ENCODE measurements around the gene SLC10A1.

Gene SLC10A1

DNA sequence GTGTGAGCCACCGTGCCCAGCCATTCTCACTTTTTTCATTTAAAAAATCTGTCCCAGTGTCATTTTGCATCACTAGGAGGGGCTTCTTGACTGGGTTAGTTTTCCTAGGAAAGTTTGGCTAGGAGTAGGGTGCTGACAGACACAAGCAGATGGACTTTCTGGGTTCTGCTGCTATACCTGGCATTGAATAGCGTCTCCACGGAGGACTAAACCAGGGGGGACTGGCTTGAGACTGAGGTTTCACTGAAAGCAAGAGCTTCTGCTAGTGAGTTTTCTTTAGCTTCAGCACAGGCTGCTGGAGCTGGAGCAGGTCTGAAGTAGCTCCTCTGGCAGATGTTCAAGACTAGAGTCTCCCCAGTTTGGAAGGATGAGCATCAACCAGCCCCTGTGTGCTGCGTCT lies 1.4 kb downstream of the SLC10A1 start:
- Histone ChIP-seq H3K4me2 (ENCODE audit: low read depth, low read length, poor library complexity, severe bottlenecking) (no peak overlapping the region), H3K79me2 (ENCODE audit: insufficient read depth, low read length) (no peaks in the 10 kb centered on the region), H2AFZ (ENCODE audit: low read length) (no peak overlapping the region), H3K27me3 (ENCODE audit: insufficient read depth, low read length, poor library complexity, severe bottlenecking) (no peaks in the 10 kb centered on the region), H3K9ac (ENCODE audit: low read depth, low read length, poor library complexity, severe bottlenecking) (no peak overlapping the region), H3K36me3 (ENCODE audit: insufficient read depth, low read length) (no peaks in the 10 kb centered on the region), H4K20me1 (ENCODE audit: insufficient read depth, low read length, poor library complexity, severe bottlenecking) (no peaks in the 10 kb centered on the region), H3K9me2 (replicated peaks; ENCODE audit: low read depth, low read length) (no peaks in the 10 kb centered on the region), H3K9me3 (ENCODE audit: insufficient read depth, low read depth, low read length) (no peaks in the 10 kb centered on the region), H3F3A (ENCODE audit: low read depth) (no peaks in the 10 kb centered on the region), H3K4me1 (ENCODE audit: insufficient read depth, low read length, poor library complexity, severe bottlenecking) (no peaks in the 10 kb centered on the region), H3K4me3 (ENCODE audit: low read length, poor library complexity, severe bottlenecking) (no peak overlapping the region)
- TF ChIP-seq EZH2phosphoT487 (IDR thresholded peaks at IDR 0.05; ENCODE audit: borderline replicate concordance): no peak
- TF ChIP-seq, protein P1, sequence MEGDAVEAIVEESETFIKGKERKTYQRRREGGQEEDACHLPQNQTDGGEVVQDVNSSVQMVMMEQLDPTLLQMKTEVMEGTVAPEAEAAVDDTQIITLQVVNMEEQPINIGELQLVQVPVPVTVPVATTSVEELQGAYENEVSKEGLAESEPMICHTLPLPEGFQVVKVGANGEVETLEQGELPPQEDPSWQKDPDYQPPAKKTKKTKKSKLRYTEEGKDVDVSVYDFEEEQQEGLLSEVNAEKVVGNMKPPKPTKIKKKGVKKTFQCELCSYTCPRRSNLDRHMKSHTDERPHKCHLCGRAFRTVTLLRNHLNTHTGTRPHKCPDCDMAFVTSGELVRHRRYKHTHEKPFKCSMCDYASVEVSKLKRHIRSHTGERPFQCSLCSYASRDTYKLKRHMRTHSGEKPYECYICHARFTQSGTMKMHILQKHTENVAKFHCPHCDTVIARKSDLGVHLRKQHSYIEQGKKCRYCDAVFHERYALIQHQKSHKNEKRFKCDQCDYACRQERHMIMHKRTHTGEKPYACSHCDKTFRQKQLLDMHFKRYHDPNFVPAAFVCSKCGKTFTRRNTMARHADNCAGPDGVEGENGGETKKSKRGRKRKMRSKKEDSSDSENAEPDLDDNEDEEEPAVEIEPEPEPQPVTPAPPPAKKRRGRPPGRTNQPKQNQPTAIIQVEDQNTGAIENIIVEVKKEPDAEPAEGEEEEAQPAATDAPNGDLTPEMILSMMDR (conservative IDR thresholded peaks at IDR 0.05; ENCODE audit: low read length): no peak

DNA sequence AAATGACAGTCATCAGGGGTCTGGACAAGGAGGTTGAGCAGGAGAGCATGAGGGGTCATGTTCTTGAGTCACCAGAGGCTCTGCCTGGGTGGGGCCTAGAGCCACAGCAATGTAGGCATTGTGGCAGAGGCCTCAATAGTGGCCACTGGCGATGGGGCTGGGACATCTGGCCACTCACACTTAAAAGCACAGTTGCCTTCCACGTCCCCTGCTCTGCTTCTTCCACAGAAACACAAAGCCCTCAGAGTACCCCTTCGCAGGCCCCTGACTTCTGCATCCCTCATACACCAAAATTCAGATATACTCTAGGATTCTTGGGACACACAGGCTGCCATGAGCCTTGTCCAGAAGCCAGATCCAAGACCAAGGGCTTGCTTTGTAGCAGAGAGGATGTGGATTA lies 2.2 kb downstream of the SLC10A1 start:
- H3K9me3 ChIP-seq (ENCODE audit: insufficient read depth, low read depth, low read length): no peaks in the 10 kb centered on the region
- H3K27me3 ChIP-seq (ENCODE audit: insufficient read depth, low read length, poor library complexity, severe bottlenecking): no peaks in the 10 kb centered on the region
- H3K9ac ChIP-seq (ENCODE audit: low read depth, low read length, poor library complexity, severe bottlenecking): no peak overlapping the region
- H3K36me3 ChIP-seq (ENCODE audit: insufficient read depth, low read length): no peaks in the 10 kb centered on the region
- no peak overlapping the region for H3K4me3 ChIP-seq (ENCODE audit: low read length, poor library complexity, severe bottlenecking)
- TF ChIP-seq, protein P1 (conservative IDR thresholded peaks at IDR 0.05; ENCODE audit: low read length): no peak
- no peak for TF ChIP-seq EZH2phosphoT487 (IDR thresholded peaks at IDR 0.05; ENCODE audit: borderline replicate concordance)
- no peaks in the 10 kb centered on the region for H4K20me1 ChIP-seq (ENCODE audit: insufficient read depth, low read length, poor library complexity, severe bottlenecking)
- no peaks in the 10 kb centered on the region for H3F3A ChIP-seq (ENCODE audit: low read depth)
- no peaks in the 10 kb centered on the region for H3K79me2 ChIP-seq (ENCODE audit: insufficient read depth, low read length)
- no peaks in the 10 kb centered on the region for H3K4me1 ChIP-seq (ENCODE audit: insufficient read depth, low read length, poor library complexity, severe bottlenecking)
- H2AFZ ChIP-seq (ENCODE audit: low read length): no peak overlapping the region
- no peak overlapping the region for H3K4me2 ChIP-seq (ENCODE audit: low read depth, low read length, poor library complexity, severe bottlenecking)
- H3K9me2 ChIP-seq (replicated peaks; ENCODE audit: low read depth, low read length): no peaks in the 10 kb centered on the region

DNA sequence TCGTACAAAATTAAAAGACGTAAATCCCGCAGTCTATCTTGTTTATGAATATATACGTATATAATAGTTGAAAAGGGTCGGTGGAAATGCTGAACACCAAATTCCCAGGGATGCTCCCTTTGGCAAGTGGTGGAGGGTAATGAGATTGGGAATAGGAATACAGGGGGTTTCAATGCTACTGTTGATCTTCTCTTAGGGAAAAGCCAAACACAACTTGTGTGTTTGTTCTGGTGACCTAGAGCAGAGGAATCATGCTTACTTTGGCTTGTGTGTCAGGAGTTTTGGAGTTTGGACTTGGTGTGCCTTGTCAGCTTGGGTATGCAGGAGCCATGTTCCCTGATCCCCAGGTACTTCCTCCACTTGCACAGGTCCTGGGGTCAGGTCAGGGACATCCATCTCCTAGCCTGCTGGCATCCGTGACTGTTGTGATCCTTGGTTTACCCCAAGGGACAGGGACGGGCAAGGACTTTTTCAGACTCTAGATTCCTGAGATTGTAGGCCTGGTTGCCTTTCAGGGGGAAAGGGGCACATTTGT lies 4.1 kb downstream of the SLC10A1 start:
- Histone ChIP-seq H4K20me1 (ENCODE audit: insufficient read depth, low read length, poor library complexity, severe bottlenecking) (no peaks in the 10 kb centered on the region), H3K27me3 (ENCODE audit: insufficient read depth, low read length, poor library complexity, severe bottlenecking) (no peaks in the 10 kb centered on the region), H3K4me1 (ENCODE audit: insufficient read depth, low read length, poor library complexity, severe bottlenecking) (no peaks in the 10 kb centered on the region), H3F3A (ENCODE audit: low read depth) (no peaks in the 10 kb centered on the region), H2AFZ (ENCODE audit: low read length) (no peak overlapping the region), H3K4me3 (ENCODE audit: low read length, poor library complexity, severe bottlenecking) (no peak overlapping the region), H3K4me2 (ENCODE audit: low read depth, low read length, poor library complexity, severe bottlenecking) (no peak overlapping the region), H3K9me3 (ENCODE audit: insufficient read depth, low read depth, low read length) (no peaks in the 10 kb centered on the region), H3K79me2 (ENCODE audit: insufficient read depth, low read length) (no peaks in the 10 kb centered on the region), H3K36me3 (ENCODE audit: insufficient read depth, low read length) (no peaks in the 10 kb centered on the region), H3K9ac (ENCODE audit: low read depth, low read length, poor library complexity, severe bottlenecking) (no peak overlapping the region), H3K9me2 (replicated peaks; ENCODE audit: low read depth, low read length) (no peaks in the 10 kb centered on the region)
- TF ChIP-seq EZH2phosphoT487 (IDR thresholded peaks at IDR 0.05; ENCODE audit: borderline replicate concordance): no peak
- TF ChIP-seq, protein P1 (conservative IDR thresholded peaks at IDR 0.05; ENCODE audit: low read length): no peak
